Osteocyte (in vitro differentiated cells): Measurements from ENCODE around the gene EIF4G2. TPM values are rescaled to one million over a fixed set of nuclear protein-coding genes. Genes with fewer than 3 reads are reported as not detected.
A peak's percentile ranks its signal among the peaks of the same experiment; 100 is the strongest.

Source experiments
- DNase-seq: peaks from one replicate; pipeline ENCODE4 v3.0.0; 2021; ENCODE audit warnings: mixed read lengths; ENCODE audit not compliant: unreplicated experiment; ENCODE audit errors: extremely low spot score
- H3K27ac Mint-ChIP-seq: one replicate; pipeline ENCODE4 v1.8.0; 2021; ENCODE audit warnings: mild to moderate bottlenecking, mixed read lengths; ENCODE audit not compliant: unreplicated experiment
- H3K27me3 Mint-ChIP-seq: one replicate; pipeline ENCODE4 v1.8.0; 2021; ENCODE audit warnings: mixed read lengths; ENCODE audit not compliant: unreplicated experiment
- H3K36me3 Mint-ChIP-seq: one replicate; pipeline ENCODE4 v1.8.0; 2021; ENCODE audit warnings: mixed read lengths; ENCODE audit not compliant: unreplicated experiment
- H3K4me1 Mint-ChIP-seq: one replicate; pipeline ENCODE4 v1.8.0; 2021; ENCODE audit warnings: mixed read lengths; ENCODE audit not compliant: unreplicated experiment
- H3K4me3 Mint-ChIP-seq: one replicate; pipeline ENCODE4 v1.8.0; 2021; ENCODE audit warnings: mild to moderate bottlenecking, moderate library complexity, mixed read lengths; ENCODE audit not compliant: unreplicated experiment
- H3K9me3 Mint-ChIP-seq: one replicate; pipeline ENCODE4 v1.8.0; 2021; ENCODE audit warnings: mixed read lengths; ENCODE audit not compliant: unreplicated experiment
- CTCF ChIP-seq: fragments of 200-600 bp; sonication (generic); IDR thresholded peaks from 2 replicates; pipeline ENCODE4 v1.5.0; 2021; ENCODE audit warnings: antibody characterized with exemption, mild to moderate bottlenecking, moderate library complexity
- long read RNA-seq: library from polyadenylated mRNA; unstranded; transcript quantifications from one replicate; pipeline ENCODE4 v2.0.0, GENCODE V29; 2021
- total RNA-seq: library from RNA; stranded (reverse); gene quantifications from 2 replicates; pipeline ENCODE4 v1.2.1, GENCODE V29; 2021

EIF4G2 gene
- total RNA-seq: 966 and 977 TPM in 2 replicates
- long read RNA-seq, transcript EIF4G2-201 (22 exons, 3,978 nt): major isoform, 242 of 826 reads
- long read RNA-seq, transcript EIF4G2-204 (3 exons, 690 nt): minor isoform, 9 of 826 reads
- long read RNA-seq, transcript EIF4G2-202 (21 exons, 3,346 nt): minor isoform, 45 of 826 reads
- long read RNA-seq, transcript EIF4G2-205 (21 exons, 3,654 nt): minor isoform, 14 of 826 reads
- long read RNA-seq, partial matches to known transcripts: 478 of 826 reads
- long read RNA-seq, other reads (novel, unspliced or antisense): 36 of 826 reads

- peak; percentile 100 for DNase-seq
- H3K27ac Mint-ChIP-seq: peak within 1 kb of the TSS; percentile 100
- TF ChIP-seq CTCF: no peak
- H3K4me1 Mint-ChIP-seq: peaks cover 40% of the 10 kb centered on the region
- no peaks in the 10 kb centered on the region for H3K9me3 Mint-ChIP-seq
- peaks cover 38% of the 10 kb centered on the region for H3K36me3 Mint-ChIP-seq
- no peaks in the 10 kb centered on the region for H3K27me3 Mint-ChIP-seq
- peak within 1 kb of the TSS; percentile 93 for H3K4me3 Mint-ChIP-seq
Measured at GRCh38 chr11:10808553-10809372, at the start of gene EIF4G2. EIF4G2 (minus strand) TSS chr11:10808926.

GRCh38 chr11:10857709-10858438 is 49.1 kb upstream of the EIF4G2 start, which contains the start of gene ZBED5:
ZBED5 (minus strand) TSS chr11:10858053; CDS start chr11:10854945, 3,108 bp downstream.
- Mint-ChIP-seq H3K27ac (peak within 1 kb of the TSS; percentile 99), H3K36me3 (peaks cover 25% of the 10 kb centered on the region), H3K27me3 (no peaks in the 10 kb centered on the region), H3K4me3 (peak within 1 kb of the TSS; percentile 99), H3K9me3 (no peaks in the 10 kb centered on the region), H3K4me1 (peaks cover 22% of the 10 kb centered on the region)
- TF ChIP-seq CTCF: no peak
- DNase-seq: peak; percentile 98

- H3K4me1 Mint-ChIP-seq: peaks cover 22% of the 10 kb centered on the region
- no peak for TF ChIP-seq CTCF
- peak overlapping the region; percentile 99 for H3K27ac Mint-ChIP-seq
- peak overlapping the region; percentile 99 for H3K4me3 Mint-ChIP-seq
- no peaks in the 10 kb centered on the region for H3K27me3 Mint-ChIP-seq
- H3K9me3 Mint-ChIP-seq: no peaks in the 10 kb centered on the region
- no peak for DNase-seq
- peaks cover 28% of the 10 kb centered on the region for H3K36me3 Mint-ChIP-seq
Measured at GRCh38 chr11:10857459-10857708, 48.7 kb upstream of the EIF4G2 start.

GRCh38 chr11:10856689-10857458 is 48.1 kb upstream of the EIF4G2 start:
- H3K27me3 Mint-ChIP-seq: no peaks in the 10 kb centered on the region
- H3K4me1 Mint-ChIP-seq: peaks cover 22% of the 10 kb centered on the region
- no peak for DNase-seq
- peak overlapping the region; percentile 99 for H3K4me3 Mint-ChIP-seq
- no peak for TF ChIP-seq CTCF
- H3K9me3 Mint-ChIP-seq: no peaks in the 10 kb centered on the region
- H3K36me3 Mint-ChIP-seq: peaks cover 33% of the 10 kb centered on the region
- H3K27ac Mint-ChIP-seq: peak overlapping the region; percentile 99
